Activated CD4-positive, alpha-beta memory T cell treated with anti-CD3 and anti-CD28 coated beads, Interleukin-2, amount 10 ng/mL, durations not matched to agents 7 days and 5 days (primary cell): ENCODE results near the gene STPG4. TPM values are rescaled to one million over a fixed set of nuclear protein-coding genes. Genes with fewer than 3 reads are reported as not detected.
A peak's percentile ranks its signal among the peaks of the same experiment; 100 is the strongest.

ENCODE experiments used
- CTCF ChIA-PET: fragments of 350-600 bp; sonication (Branson Sonifier 250); formaldehyde crosslinking; loops from one replicate; lab custom pipeline; 2021; ENCODE audit warnings: antibody characterized with exemption, inconsistent platforms; lab: Charles Lee
- POLR2A ChIA-PET: fragments of 350-600 bp; sonication (Branson Sonifier 250); formaldehyde crosslinking; loops from one replicate; lab custom pipeline; 2021; ENCODE audit warnings: antibody characterized with exemption; lab: Charles Lee
- DNase-seq: peaks from one replicate; pipeline ENCODE4 v3.0.0-alpha.2; 2020
- H3K27ac Mint-ChIP-seq: one replicate; pipeline ENCODE4 v1.8.0; 2021; ENCODE audit warnings: mild to moderate bottlenecking, mixed read lengths
- H3K27me3 Mint-ChIP-seq: one replicate; pipeline ENCODE4 v1.8.0; 2021; ENCODE audit warnings: mixed read lengths
- H3K36me3 Mint-ChIP-seq: one replicate; pipeline ENCODE4 v1.8.0; 2021; ENCODE audit warnings: low read depth, mixed read lengths
- H3K4me1 Mint-ChIP-seq: one replicate; pipeline ENCODE4 v1.8.0; 2021; ENCODE audit warnings: mixed read lengths
- H3K4me3 Mint-ChIP-seq: one replicate; pipeline ENCODE4 v1.8.0; 2021; ENCODE audit warnings: mild to moderate bottlenecking, mixed read lengths
- H3K9me3 Mint-ChIP-seq: one replicate; pipeline ENCODE4 v1.8.0; 2021; ENCODE audit warnings: mixed read lengths
- total RNA-seq, 2 experiments: library from RNA; stranded (reverse); gene quantifications; one replicate each; pipeline ENCODE4 v1.2.3, GENCODE V29; 2021

The STPG4 gene
- total RNA-seq, 2 experiments from 2014 or later = 0.13 TPM; not detected in 1

DNA sequence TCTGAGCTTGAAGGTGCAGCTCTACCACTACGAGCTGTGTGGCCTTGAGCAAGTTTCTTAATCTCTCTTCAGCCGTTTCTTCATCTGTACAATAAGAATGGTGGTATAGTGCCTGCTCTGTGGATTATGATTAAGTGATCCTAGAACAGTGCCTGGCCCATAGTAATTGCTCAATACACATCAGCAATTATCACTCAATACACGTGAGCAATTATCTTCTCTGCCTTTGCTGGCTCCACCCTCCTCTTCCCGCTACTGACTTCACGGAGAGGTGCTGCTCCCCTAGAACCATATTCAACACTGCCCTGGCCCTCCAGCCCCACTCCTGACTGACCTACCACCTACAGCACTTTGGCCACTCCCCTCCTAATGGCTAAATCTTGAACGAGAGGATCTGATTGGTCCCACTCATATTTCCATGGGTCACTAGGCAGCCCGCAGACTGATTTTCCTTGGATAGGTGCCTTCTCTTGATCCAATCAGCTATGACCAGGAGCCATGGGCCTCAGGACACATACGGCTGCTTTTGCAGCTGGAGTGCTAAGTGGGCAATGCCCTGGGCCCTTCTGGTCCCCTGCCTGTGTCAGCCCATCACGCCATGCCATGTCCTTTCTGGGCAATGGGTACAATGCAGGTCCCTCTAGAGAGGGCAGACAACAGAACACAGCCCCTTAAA lies 77.5 kb downstream of the STPG4 start:
- DNase-seq = no peak
- Mint-ChIP-seq H3K4me3 (no peak overlapping the region), H3K9me3 (no peaks in the 10 kb centered on the region), H3K4me1 (peaks cover 5% of the 10 kb centered on the region), H3K27ac (no peak overlapping the region), H3K36me3 (peaks cover 9% of the 10 kb centered on the region), H3K27me3 (no peaks in the 10 kb centered on the region)
- POLR2A ChIA-PET = no interaction called here
- CTCF ChIA-PET = no interaction called here

DNA sequence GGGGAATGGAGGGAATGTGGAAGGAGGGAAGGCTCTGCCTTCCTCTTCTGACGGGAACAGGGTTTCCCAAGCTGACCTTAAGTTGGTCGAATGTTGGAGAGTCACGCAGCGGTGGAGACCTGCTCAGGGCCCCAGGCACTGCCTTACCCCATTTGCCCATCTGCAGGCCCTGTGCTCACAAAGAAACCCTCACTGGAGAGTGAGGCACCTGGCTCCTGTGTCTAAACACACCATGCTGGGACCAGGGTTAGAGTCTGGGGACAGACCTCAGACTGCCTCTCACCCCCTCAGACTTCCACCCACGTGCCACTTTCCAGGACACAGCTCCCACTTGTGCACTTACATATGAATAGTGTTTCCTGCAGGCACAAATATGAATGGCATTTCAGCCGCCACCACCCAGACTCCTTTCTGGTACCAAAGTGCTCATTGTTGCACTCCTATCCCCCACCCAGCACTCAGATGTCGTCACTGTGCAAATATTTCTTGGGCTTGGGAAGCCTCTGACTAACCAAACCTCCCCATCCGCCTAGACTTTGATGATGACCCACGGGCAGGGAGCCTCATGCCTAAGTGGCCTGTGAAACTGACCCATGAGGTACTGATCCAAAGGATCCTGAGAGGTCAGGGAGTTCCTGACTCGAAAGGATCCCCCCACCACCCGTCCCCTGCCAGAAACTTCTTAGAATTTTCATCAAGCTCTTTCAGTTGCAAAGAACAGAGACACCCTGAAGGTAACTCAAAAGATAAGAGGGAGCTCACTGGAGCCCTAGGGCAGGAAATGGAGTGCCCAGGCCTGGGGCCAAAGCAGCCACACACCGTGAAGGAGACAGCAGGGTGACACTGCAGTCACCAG lies 78.3 kb downstream of the STPG4 start:
- Mint-ChIP-seq H3K9me3 (no peaks in the 10 kb centered on the region), H3K27ac (no peak overlapping the region), H3K4me3 (no peak overlapping the region), H3K4me1 (peaks cover 10% of the 10 kb centered on the region), H3K27me3 (no peaks in the 10 kb centered on the region), H3K36me3 (peaks cover 9% of the 10 kb centered on the region)
- ChIA-PET CTCF (no interaction called here), POLR2A (no interaction called here)
- no peak for DNase-seq

DNA sequence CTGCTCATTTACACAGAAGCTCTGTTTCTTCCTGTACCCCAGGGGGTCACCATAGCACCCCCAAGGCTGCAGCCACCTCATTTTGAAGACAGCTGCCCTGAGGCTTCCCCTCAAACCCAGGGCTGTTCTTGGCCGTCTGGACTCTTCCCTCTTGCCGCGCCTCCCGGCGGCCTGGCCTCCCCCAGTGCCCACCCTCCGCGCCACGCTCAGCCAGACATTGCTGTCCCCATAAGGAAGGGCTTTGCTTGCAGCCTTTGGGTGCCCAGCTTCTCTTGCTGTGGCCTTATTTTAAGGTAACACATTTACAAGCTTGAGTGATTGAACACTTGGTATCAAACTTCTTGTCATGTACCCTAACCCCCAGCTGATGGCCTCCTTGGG lies 79.0 kb downstream of the STPG4 start:
- CTCF ChIA-PET = no interaction called here
- H3K4me3 Mint-ChIP-seq = no peak overlapping the region
- H3K27me3 Mint-ChIP-seq = no peaks in the 10 kb centered on the region
- H3K9me3 Mint-ChIP-seq = no peaks in the 10 kb centered on the region
- peaks cover 15% of the 10 kb centered on the region for H3K36me3 Mint-ChIP-seq
- DNase-seq = no peak
- POLR2A ChIA-PET = no interaction called here
- no peak overlapping the region for H3K27ac Mint-ChIP-seq
- peaks cover 17% of the 10 kb centered on the region for H3K4me1 Mint-ChIP-seq

DNA sequence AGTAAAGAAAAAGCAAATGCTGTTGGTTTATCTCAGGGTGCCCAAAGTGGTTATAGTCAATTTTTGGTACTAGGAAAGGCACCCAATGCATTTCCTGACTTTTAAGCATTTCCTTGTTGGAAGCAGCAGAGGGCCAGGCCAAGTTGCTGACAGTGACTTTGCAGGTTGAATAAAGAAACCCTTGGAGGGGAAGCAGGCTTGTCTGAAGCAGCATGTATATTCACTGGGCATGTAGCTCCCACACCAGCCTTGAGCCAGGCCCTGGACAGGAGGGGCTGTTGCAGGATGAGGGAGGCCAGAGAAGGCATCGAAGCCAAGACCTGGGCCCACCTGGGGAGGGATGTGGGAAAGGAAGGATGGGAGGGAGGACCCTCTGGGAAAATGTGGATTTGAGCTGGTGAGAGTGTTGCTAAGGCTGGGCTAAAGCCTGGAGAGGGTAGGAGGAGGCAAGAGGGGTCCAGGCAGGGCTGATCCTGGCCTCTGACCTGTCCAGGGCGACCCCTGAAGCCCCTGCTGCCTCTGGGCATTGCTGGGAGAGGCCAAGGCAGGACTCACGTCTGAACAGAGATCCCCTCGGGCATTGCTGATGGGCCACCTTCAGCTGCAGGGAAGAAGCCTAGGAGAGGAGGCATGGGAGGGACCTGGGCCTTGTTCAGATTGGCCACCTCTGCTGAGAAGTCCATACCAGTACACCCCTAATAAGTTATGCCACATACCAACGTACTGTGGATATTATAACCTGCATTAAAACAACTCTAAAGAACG lies 79.6 kb downstream of the STPG4 start:
- no peaks in the 10 kb centered on the region for H3K27me3 Mint-ChIP-seq
- no peak for DNase-seq
- peaks cover 23% of the 10 kb centered on the region for H3K4me1 Mint-ChIP-seq
- ChIA-PET CTCF (no interaction called here), POLR2A (no interaction called here)
- no peaks in the 10 kb centered on the region for H3K9me3 Mint-ChIP-seq
- no peak overlapping the region for H3K4me3 Mint-ChIP-seq
- peaks cover 17% of the 10 kb centered on the region for H3K36me3 Mint-ChIP-seq
- no peak overlapping the region for H3K27ac Mint-ChIP-seq

DNA sequence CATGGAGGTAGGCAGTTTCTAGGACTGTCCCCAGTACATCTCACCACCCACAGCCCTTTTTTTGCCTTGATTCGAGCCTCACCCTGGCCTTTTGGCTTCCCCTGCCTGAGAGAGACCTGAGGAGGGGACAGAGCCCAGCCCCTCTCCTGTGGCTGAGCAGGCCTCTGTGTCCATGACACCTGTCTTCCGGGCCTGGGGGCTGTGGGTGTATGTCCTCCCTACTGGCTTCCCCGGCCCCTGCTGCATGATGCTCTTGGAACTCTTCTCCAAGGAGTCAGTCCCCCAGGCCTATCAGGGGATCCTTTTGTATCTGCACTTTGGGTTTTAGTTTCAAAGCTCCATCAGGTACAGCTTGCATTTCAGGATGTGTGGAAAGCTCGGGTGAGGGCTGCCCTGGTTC lies 80.4 kb downstream of the STPG4 start:
- Mint-ChIP-seq H3K27ac (no peak overlapping the region), H3K4me1 (peaks cover 27% of the 10 kb centered on the region), H3K27me3 (no peaks in the 10 kb centered on the region), H3K36me3 (peaks cover 17% of the 10 kb centered on the region), H3K9me3 (no peaks in the 10 kb centered on the region), H3K4me3 (no peak overlapping the region)
- DNase-seq = no peak
- CTCF ChIA-PET = no interaction called here
- POLR2A ChIA-PET = no interaction called here

DNA sequence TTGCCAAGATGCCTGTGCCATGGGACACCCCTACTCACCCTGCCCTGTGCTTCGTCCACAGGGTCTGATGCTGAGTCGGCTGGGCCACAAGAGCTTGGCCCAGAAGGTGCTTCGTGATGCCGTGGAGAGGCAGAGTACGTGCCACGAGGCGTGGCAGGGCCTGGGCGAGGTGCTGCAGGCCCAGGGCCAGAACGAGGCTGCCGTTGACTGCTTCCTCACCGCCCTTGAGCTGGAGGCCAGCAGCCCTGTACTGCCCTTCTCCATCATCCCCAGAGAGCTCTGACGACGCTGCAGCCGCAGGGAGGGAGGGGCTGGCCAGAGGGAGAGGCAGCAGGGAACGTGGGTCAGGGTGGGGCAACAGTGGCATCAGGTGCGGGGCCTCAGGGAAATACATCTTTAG lies 81.5 kb downstream of the STPG4 start:
- Mint-ChIP-seq H3K9me3 (no peaks in the 10 kb centered on the region), H3K4me1 (peaks cover 29% of the 10 kb centered on the region), H3K36me3 (peaks cover 17% of the 10 kb centered on the region), H3K27me3 (no peaks in the 10 kb centered on the region), H3K27ac (no peak overlapping the region), H3K4me3 (no peak overlapping the region)
- CTCF ChIA-PET = no interaction called here
- POLR2A ChIA-PET = no interaction called here
- DNase-seq = no peak

DNA sequence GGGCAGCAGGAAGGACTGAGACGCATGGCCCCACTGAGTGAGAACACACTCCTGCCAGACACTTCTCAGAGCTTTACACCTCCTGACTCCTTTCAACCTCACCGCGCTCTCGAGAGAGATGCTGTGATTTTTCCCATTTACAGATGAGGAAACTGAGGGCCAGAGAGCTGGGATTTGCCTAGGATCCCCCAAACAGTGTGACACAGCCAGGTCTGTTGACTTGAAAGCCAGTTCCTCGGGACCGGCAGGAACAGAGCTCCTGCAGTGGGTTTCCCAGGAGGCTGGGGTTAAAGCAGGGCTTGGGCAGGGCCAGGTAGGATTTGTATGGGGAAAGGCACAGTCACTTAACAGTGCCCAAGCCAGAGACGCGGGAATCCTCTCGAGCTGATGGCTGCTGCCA lies 81.9 kb downstream of the STPG4 start:
- no peaks in the 10 kb centered on the region for H3K9me3 Mint-ChIP-seq
- peak overlapping the region; percentile 26 for H3K27ac Mint-ChIP-seq
- DNase-seq = no peak
- H3K36me3 Mint-ChIP-seq = peaks cover 20% of the 10 kb centered on the region
- H3K4me3 Mint-ChIP-seq = no peak overlapping the region
- ChIA-PET CTCF (no interaction called here), POLR2A (no interaction called here)
- peaks cover 29% of the 10 kb centered on the region for H3K4me1 Mint-ChIP-seq
- no peaks in the 10 kb centered on the region for H3K27me3 Mint-ChIP-seq

DNA sequence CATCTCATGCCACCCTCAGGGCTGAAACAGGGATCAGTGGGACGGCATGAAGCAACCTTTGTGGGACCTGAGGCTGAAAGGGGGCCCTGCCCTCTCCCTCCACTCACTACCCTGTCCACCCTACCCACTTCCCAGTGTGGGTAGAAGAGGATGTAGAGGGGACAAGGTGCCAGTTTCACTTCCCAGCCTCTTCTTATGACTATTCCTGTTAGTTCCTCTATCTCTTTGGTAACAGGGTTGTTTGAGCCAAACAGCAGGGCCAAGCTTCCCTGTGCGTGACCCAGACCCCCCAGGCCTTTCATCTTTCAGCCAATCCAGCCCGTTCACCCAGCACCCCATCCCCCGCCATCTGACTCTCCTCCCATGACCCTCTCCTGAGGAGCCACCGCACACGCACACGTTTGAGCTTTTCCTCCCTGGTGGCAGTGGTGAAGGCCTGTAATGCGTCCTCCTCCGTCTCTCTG lies 82.3 kb downstream of the STPG4 start:
- no peaks in the 10 kb centered on the region for H3K9me3 Mint-ChIP-seq

DNA sequence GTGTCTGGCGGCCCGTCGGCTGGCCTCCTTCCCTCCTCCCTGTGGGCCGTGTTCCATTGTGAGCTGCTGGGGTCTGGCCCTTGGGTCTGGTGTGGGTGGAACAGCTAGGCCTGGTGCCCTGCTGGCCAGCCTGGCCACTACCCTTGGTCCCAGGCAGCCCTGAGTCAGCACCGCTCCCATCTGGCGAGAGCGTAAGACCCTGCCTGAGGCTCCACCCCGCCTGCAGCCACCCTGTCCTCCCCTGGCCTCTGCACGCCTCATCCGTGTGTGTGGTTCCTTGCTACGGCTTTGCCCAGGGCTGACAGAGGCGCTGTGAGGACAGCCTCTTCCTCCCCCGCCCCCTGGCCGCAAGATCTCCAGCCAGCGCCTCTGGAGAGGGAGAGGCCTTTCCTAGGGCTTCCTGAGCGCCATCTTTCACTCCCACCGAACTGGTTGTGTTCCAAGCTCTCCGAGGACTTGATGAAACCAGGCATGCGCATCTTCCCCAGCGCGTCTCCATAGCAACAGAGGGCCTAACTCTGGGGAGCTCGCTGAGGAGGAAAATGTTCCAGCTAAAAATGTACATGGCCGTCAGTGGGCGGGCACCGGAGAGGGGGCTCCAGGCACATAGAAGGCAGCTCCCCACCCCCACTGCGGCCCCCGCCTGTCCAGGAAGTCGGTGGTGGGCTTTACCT lies 83.0 kb downstream of the STPG4 start:
- Mint-ChIP-seq H3K36me3 (peaks cover 23% of the 10 kb centered on the region), H3K27ac (peak overlapping the region; percentile 47), H3K4me1 (peaks cover 29% of the 10 kb centered on the region), H3K9me3 (no peaks in the 10 kb centered on the region), H3K27me3 (no peaks in the 10 kb centered on the region), H3K4me3 (no peak overlapping the region)
- POLR2A ChIA-PET = interaction anchor here (1.1 kb wide), 1 partner anchor 832 kb away, joined by 3 read pairs; no protein-coding TSS in a partner anchor
- DNase-seq = no peak
- CTCF ChIA-PET = no interaction called here

More for the DNA sequence above, 82.3 kb downstream of the STPG4 start:
- peaks cover 29% of the 10 kb centered on the region for H3K4me1 Mint-ChIP-seq
- CTCF ChIA-PET = no interaction called here
- no peaks in the 10 kb centered on the region for H3K27me3 Mint-ChIP-seq
- POLR2A ChIA-PET = no interaction called here
- H3K36me3 Mint-ChIP-seq = peaks cover 22% of the 10 kb centered on the region
- no peak for DNase-seq
- peak overlapping the region; percentile 26 for H3K27ac Mint-ChIP-seq
- no peak overlapping the region for H3K4me3 Mint-ChIP-seq

DNA sequence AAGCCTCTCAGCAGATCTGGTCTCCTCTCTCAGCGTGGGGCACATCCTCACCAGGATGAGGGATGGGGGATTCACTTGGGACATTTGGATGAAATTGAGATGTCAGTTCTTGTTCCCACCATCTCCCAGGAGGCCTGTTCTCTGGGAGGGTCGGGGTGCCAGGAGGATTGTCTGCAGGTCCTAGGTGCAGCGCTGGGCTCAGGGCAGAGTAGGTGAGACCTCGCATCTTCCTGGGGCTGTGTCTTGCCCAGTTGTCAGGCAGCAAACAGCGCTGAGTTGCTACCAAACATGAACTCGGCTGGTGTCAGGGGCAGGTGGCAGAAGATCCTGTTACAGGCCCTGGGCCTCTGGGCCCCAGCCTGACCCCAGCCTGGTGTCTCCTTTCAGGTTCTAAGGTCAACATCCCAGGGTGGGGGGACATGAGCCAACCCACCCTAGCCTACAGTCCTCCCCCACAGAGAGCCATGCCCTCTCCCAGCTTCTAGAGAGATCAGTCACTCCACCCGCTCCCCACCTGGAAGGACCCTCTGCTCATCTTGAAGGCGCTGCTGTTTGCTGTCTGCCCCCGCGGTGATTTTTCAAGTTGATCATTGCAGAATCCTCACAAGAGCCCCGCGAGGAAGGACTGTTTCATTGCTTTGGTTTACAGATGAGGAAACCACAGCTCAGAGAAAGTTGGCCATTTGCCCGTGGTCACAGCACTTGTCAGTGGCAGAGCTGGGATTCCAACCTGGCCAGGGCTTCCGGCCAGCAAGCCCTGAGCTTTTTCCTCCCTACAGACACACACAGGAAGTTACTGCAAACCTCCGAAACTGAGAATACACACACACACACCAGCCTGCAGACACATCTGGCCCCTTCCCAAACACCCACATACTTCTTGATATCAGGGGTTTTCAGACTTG lies 83.9 kb downstream of the STPG4 start:
- Mint-ChIP-seq H3K36me3 (peaks cover 23% of the 10 kb centered on the region), H3K9me3 (no peaks in the 10 kb centered on the region), H3K27me3 (no peaks in the 10 kb centered on the region), H3K4me1 (peaks cover 29% of the 10 kb centered on the region), H3K27ac (peak overlapping the region; percentile 47), H3K4me3 (no peak overlapping the region)
- POLR2A ChIA-PET = interaction anchor here (0.7 to 1.1 kb wide), 2 partner anchors 12 to 831 kb away, joined by 3 to 4 read pairs; no protein-coding TSS in a partner anchor
- DNase-seq = peak; percentile 57
- CTCF ChIA-PET = no interaction called here

DNA sequence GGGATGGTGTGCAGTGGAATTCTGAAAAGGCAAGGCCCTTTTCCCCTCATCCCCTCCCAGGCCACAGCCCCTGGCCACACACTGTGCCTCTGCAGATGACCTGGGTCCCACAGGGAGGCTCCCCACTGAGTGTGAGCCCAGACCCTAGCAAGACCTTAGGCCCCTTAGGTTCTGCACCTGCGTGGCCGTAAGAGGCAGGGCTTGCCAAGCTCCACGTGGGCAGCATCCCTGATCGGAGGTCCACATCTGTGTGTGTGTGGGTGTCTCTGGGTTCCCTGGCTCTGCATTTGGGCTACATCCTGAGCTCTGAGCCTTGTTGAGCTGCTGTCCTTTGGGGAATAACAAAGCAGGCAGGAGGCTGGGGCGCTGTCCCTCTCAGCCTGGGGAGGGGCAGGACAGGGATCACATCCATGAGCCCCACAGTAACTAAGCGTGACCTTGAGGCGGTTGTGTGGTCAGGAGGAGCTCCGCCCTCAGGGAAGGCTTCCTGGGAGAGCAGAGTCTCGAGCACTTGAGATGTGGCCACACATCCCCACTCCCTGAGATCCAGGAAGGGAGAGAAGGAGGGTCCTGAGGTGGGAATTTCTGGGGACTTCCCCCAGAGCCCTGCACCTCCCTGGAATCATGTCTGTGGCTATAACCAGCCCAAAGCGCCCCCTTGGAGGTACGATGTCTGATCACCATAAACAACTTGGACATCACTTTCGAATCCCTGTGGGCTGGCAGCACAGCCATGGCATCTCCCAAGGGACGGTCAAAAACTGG lies 84.8 kb downstream of the STPG4 start:
- ChIA-PET CTCF (no interaction called here), POLR2A (no interaction called here)
- no peaks in the 10 kb centered on the region for H3K27me3 Mint-ChIP-seq
- no peak overlapping the region for H3K27ac Mint-ChIP-seq
- no peaks in the 10 kb centered on the region for H3K9me3 Mint-ChIP-seq
- H3K36me3 Mint-ChIP-seq = peaks cover 24% of the 10 kb centered on the region
- H3K4me1 Mint-ChIP-seq = peaks cover 29% of the 10 kb centered on the region
- no peak overlapping the region for H3K4me3 Mint-ChIP-seq
- DNase-seq = no peak
